ENCODE measurements around the gene LRRC14B.

LRRC14B gene

GRCh38 chr5:191036-191948 lies at the start of gene LRRC14B:
LRRC14B (plus strand) TSS chr5:191495; CDS start chr5:191539, 44 bp downstream.
- Histone ChIP-seq H3K4me3 (no peak within 1 kb of the TSS), H3K36me3 (ENCODE audit: insufficient read depth, low read length) (no peaks in the 10 kb centered on the region), H3K9ac (ENCODE audit: insufficient read length) (no peak within 1 kb of the TSS), H3K9me3 (ENCODE audit: low read depth, low read length) (no peaks in the 10 kb centered on the region), H3K27ac (no peak within 1 kb of the TSS)
- no peak for TF ChIP-seq FOXP2 (optimal IDR thresholded peaks at IDR 0.05; ENCODE audit: control extremely low read depth, extremely low read length, insufficient read depth)
- no peak for TF ChIP-seq POLR2AphosphoS5 (IDR thresholded peaks at IDR 0.05; ENCODE audit: borderline replicate concordance, low read depth, low read length)
- TF ChIP-seq EZH2 (IDR thresholded peaks at IDR 0.05), result no peak
- no peak for DNase-seq (ENCODE audit: low read depth, low spot score)

GRCh38 chr5:141761-142160 lies 49.5 kb upstream of the LRRC14B start:
- no peaks in the 10 kb centered on the region for H3K9me3 ChIP-seq (ENCODE audit: low read depth, low read length)
- H3K36me3 ChIP-seq (ENCODE audit: insufficient read depth, low read length), result no peaks in the 10 kb centered on the region
- no peak for TF ChIP-seq POLR2AphosphoS5 (IDR thresholded peaks at IDR 0.05; ENCODE audit: borderline replicate concordance, low read depth, low read length)
- TF ChIP-seq FOXP2 (optimal IDR thresholded peaks at IDR 0.05; ENCODE audit: control extremely low read depth, extremely low read length, insufficient read depth), result no peak
- no peak for TF ChIP-seq EZH2 (IDR thresholded peaks at IDR 0.05)
- no peak overlapping the region for H3K9ac ChIP-seq (ENCODE audit: insufficient read length)
- no peak for DNase-seq (ENCODE audit: low read depth, low spot score)
- H3K4me3 ChIP-seq, result no peak overlapping the region
- H3K27ac ChIP-seq, result no peak overlapping the region

GRCh38 chr5:142246-142810 lies 49.0 kb upstream of the LRRC14B start:
- no peaks in the 10 kb centered on the region for H3K36me3 ChIP-seq (ENCODE audit: insufficient read depth, low read length)
- H3K9ac ChIP-seq (ENCODE audit: insufficient read length), result no peak overlapping the region
- no peak for DNase-seq (ENCODE audit: low read depth, low spot score)
- H3K9me3 ChIP-seq (ENCODE audit: low read depth, low read length), result no peaks in the 10 kb centered on the region
- no peak overlapping the region for H3K4me3 ChIP-seq
- no peak overlapping the region for H3K27ac ChIP-seq
- TF ChIP-seq POLR2AphosphoS5 (IDR thresholded peaks at IDR 0.05; ENCODE audit: borderline replicate concordance, low read depth, low read length) (no peak), EZH2 (IDR thresholded peaks at IDR 0.05) (no peak), FOXP2 (optimal IDR thresholded peaks at IDR 0.05; ENCODE audit: control extremely low read depth, extremely low read length, insufficient read depth) (no peak)

GRCh38 chr5:143041-143440 lies 48.3 kb upstream of the LRRC14B start:
- DNase-seq (ENCODE audit: low read depth, low spot score), result no peak
- TF ChIP-seq EZH2 (IDR thresholded peaks at IDR 0.05) (no peak), POLR2AphosphoS5 (IDR thresholded peaks at IDR 0.05; ENCODE audit: borderline replicate concordance, low read depth, low read length) (no peak), FOXP2 (optimal IDR thresholded peaks at IDR 0.05; ENCODE audit: control extremely low read depth, extremely low read length, insufficient read depth) (no peak)
- Histone ChIP-seq H3K27ac (no peak overlapping the region), H3K9me3 (ENCODE audit: low read depth, low read length) (0 out of 2 replicates have a peak, but pooled peaks cover 5% of the 10 kb centered on the region), H3K36me3 (ENCODE audit: insufficient read depth, low read length) (no peaks in the 10 kb centered on the region), H3K9ac (ENCODE audit: insufficient read length) (no peak overlapping the region), H3K4me3 (no peak overlapping the region)

DNA sequence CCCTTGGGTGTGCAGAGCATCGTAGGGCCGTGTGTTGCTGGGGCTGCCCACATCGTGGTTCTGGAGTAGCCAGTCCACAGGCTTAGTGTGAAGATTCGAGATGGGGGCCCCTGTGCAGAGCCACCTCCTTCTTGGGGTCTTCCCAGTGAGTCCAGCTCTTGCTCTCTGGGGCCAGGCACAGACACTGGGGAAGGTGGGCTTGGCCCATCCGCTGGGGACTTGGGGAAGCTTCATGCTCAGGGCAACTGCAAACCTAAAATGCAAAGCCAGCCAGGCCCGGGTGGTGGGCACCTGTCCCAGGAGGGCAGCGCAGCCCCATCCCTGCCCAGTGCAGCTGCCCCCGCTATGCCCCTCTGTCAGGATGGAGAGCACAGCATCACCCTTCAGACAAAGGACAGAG lies 46.4 kb upstream of the LRRC14B start:
- Histone ChIP-seq H3K9me3 (ENCODE audit: low read depth, low read length) (0 out of 2 replicates have a peak, but pooled peaks cover 6% of the 10 kb centered on the region), H3K27ac (no peak overlapping the region), H3K9ac (ENCODE audit: insufficient read length) (no peak overlapping the region), H3K36me3 (ENCODE audit: insufficient read depth, low read length) (no peaks in the 10 kb centered on the region), H3K4me3 (no peak overlapping the region)
- DNase-seq (ENCODE audit: low read depth, low spot score), result no peak
- TF ChIP-seq POLR2AphosphoS5 (IDR thresholded peaks at IDR 0.05; ENCODE audit: borderline replicate concordance, low read depth, low read length) (no peak), EZH2 (IDR thresholded peaks at IDR 0.05) (no peak), FOXP2 (optimal IDR thresholded peaks at IDR 0.05; ENCODE audit: control extremely low read depth, extremely low read length, insufficient read depth) (no peak)

- no peak for DNase-seq (ENCODE audit: low read depth, low spot score)
- no peak overlapping the region for H3K27ac ChIP-seq
- H3K36me3 ChIP-seq (ENCODE audit: insufficient read depth, low read length), result no peaks in the 10 kb centered on the region
- TF ChIP-seq POLR2AphosphoS5 (IDR thresholded peaks at IDR 0.05; ENCODE audit: borderline replicate concordance, low read depth, low read length), result no peak
- TF ChIP-seq FOXP2 (optimal IDR thresholded peaks at IDR 0.05; ENCODE audit: control extremely low read depth, extremely low read length, insufficient read depth), result no peak
- no peak for TF ChIP-seq EZH2 (IDR thresholded peaks at IDR 0.05)
- H3K4me3 ChIP-seq, result no peak overlapping the region
- no peak overlapping the region for H3K9ac ChIP-seq (ENCODE audit: insufficient read length)
- H3K9me3 ChIP-seq (ENCODE audit: low read depth, low read length), result 0 out of 2 replicates have a peak, but pooled peaks cover 6% of the 10 kb centered on the region
These were observed 45.5 kb upstream of the LRRC14B start for GRCh38 chr5:145585-146323.

GRCh38 chr5:147751-148150 lies 43.5 kb upstream of the LRRC14B start:
- Histone ChIP-seq H3K36me3 (ENCODE audit: insufficient read depth, low read length) (no peaks in the 10 kb centered on the region), H3K9ac (ENCODE audit: insufficient read length) (no peak overlapping the region), H3K4me3 (no peak overlapping the region), H3K27ac (no peak overlapping the region), H3K9me3 (ENCODE audit: low read depth, low read length) (0 out of 2 replicates have a peak, but pooled peaks cover 6% of the 10 kb centered on the region)
- no peak for TF ChIP-seq FOXP2 (optimal IDR thresholded peaks at IDR 0.05; ENCODE audit: control extremely low read depth, extremely low read length, insufficient read depth)
- no peak for TF ChIP-seq POLR2AphosphoS5 (IDR thresholded peaks at IDR 0.05; ENCODE audit: borderline replicate concordance, low read depth, low read length)
- no peak for TF ChIP-seq EZH2 (IDR thresholded peaks at IDR 0.05)
- DNase-seq (ENCODE audit: low read depth, low spot score), result no peak

All from SK-N-MC (cell line).